SIG-M5 treated with dmso at 0.1 percent for 504 hours (cell line): ENCODE results near the gene PCDHGA10.
"Not testable (repeated sequence)": the region's sequence is repeated elsewhere in the genome, so short reads cannot be mapped to it uniquely, and the experiment has no call there.

Experiments used
- DNase-seq: peaks from one replicate; lab custom pipeline; 2025; ENCODE audit not compliant: unreplicated experiment; lab: John Stamatoyannopoulos, UW

The PCDHGA10 gene

DNA sequence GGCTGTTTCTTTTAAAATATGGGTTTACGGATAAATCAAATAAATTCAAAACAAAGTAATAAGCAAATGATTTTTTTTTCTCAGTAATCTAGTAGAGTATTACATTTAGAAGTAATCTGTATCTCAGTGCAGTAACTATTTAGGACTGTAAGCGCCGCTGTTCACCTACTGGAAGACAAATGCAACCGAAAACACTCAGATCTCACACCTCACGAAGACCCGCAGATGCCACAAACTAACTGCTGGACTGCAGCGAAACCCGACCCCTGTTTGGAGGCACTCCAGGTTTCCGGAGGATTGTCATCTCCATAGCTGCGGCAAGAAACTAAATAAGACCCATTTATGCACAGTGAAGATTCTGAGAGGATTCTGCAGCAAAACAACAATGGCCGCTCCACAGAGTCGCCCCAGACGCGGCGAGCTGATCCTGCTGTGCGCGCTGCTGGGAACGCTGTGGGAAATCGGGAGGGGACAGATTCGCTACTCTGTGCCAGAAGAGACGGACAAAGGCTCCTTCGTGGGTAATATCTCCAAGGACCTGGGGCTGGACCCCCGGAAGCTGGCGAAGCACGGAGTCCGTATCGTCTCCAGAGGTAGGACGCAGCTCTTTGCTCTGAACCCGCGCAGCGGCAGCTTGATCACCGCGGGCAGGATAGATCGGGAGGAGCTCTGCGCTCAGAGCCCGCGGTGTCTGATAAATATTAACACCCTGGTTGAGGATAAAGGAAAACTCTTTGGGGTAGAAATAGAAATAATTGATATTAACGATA lies 20.2 kb upstream of the PCDHGA10 start, which contains the start of gene PCDHGA8:
TSS of gene PCDHGA8 (plus strand) at position 205 of the 770 bp plus-strand sequence. CDS start at position 386, 181 bp downstream.
- no peak for DNase-seq

- DNase-seq, result no peak
Measured at GRCh38 chr5:141393267-141393666, 19.5 kb upstream of the PCDHGA10 start.

GRCh38 chr5:141394401-141395187 lies 18.2 kb upstream of the PCDHGA10 start:
- not testable (repeated sequence) for DNase-seq

GRCh38 chr5:141397756-141398551 lies 14.8 kb upstream of the PCDHGA10 start, which contains the start of gene PCDHGB5:
TSS of gene PCDHGB5 (plus strand) at chr5:141397947. CDS start at chr5:141398128, 181 bp downstream.
- DNase-seq, result not testable (repeated sequence)

DNA sequence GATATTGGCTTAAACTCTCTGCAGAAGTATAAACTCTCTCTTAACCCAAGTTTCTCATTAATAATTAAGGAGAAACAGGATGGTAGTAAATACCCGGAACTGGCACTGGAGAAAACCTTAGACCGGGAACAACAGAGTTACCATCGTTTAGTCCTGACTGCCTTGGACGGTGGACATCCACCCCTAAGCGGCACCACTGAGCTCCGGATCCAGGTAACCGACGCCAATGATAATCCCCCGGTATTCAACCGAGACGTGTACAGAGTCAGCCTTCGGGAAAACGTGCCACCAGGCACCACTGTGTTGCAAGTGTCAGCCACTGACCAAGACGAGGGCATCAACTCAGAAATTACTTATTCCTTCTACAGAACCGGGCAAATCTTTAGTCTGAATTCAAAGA lies 14.2 kb upstream of the PCDHGA10 start:
- no peak for DNase-seq

GRCh38 chr5:141399555-141400258 lies 13.1 kb upstream of the PCDHGA10 start:
- no peak for DNase-seq

- DNase-seq, result no peak
Measured at GRCh38 chr5:141402553-141403243, 10.1 kb upstream of the PCDHGA10 start, which contains the start of gene PCDHGA9. TSS of gene PCDHGA9 (plus strand) at chr5:141402778. CDS start at chr5:141402953, 175 bp downstream.

DNA sequence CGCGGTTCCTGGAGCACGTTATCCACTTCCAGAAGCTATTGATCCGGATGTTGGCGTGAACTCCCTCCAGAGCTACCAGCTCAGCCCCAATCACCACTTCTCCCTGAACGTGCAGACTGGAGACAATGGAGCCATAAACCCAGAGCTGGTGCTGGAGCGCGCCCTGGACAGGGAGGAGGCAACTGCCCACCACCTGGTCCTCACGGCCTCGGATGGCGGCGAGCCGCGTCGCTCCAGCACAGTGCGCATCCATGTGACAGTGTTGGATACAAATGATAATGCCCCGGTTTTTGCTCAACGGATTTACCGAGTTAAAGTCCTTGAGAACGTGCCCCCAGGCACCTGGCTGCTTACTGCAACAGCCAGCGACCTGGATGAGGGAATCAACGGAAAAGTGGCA lies 9.4 kb upstream of the PCDHGA10 start:
- DNase-seq, result no peak

GRCh38 chr5:141407790-141408505 lies 4.8 kb upstream of the PCDHGA10 start, which contains the start of gene PCDHGB6:
TSS of gene PCDHGB6 (plus strand) at chr5:141408021. CDS start at chr5:141408203, 182 bp downstream.
- DNase-seq, result not testable (repeated sequence)

- no peak for DNase-seq
Measured at GRCh38 chr5:141409598-141410306, 3.0 kb upstream of the PCDHGA10 start.

GRCh38 chr5:141411575-141411974 lies 1.2 kb upstream of the PCDHGA10 start:
- DNase-seq, result no peak

GRCh38 chr5:141413540-141414069 lies 818 bp downstream of the PCDHGA10 start:
- DNase-seq, result no peak

- not testable (repeated sequence) for DNase-seq
Measured at GRCh38 chr5:141414548-141415274, 1.9 kb downstream of the PCDHGA10 start.

DNA sequence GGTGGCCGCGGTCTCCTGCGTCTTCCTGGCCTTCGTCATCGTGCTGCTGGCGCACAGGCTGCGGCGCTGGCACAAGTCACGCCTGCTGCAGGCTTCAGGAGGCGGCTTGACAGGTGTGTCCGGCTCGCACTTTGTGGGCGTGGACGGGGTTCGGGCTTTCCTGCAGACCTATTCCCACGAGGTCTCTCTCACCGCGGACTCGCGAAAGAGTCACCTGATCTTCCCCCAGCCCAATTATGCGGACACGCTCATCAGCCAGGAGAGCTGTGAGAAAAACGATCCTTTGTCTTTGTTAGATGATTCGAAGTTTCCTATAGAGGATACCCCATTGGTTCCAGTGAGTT lies 2.5 kb downstream of the PCDHGA10 start:
- not testable (repeated sequence) for DNase-seq

DNA sequence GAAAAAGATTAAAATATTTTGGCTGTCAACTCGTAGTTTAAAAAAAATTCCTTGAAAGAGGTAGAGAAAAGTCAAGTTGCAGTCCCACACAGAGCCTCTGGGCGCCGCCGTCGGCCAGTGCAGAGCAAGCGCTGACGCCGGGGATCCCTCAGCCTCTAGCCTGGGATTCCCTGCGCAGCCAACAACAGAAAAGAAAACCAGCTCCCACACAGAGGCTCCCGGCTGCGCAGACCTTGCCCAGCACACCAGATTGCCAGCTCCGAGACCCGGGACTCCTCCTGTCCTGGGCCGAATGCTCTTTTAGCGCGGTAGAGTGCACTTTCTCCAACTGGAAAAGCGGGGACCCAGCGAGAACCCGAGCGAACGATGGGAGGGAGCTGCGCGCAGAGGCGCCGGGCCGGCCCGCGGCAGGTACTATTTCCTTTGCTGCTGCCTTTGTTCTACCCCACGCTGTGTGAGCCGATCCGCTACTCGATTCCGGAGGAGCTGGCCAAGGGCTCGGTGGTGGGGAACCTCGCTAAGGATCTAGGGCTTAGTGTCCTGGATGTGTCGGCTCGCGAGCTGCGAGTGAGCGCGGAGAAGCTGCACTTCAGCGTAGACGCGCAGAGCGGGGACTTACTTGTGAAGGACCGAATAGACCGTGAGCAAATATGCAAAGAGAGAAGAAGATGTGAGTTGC lies 4.8 kb downstream of the PCDHGA10 start, which contains the start of gene PCDHGB7:
TSS of gene PCDHGB7 (plus strand) at position 184 of the 679 bp plus-strand sequence. CDS start at position 367, 183 bp downstream.
- peak; percentile 13 for DNase-seq

DNA sequence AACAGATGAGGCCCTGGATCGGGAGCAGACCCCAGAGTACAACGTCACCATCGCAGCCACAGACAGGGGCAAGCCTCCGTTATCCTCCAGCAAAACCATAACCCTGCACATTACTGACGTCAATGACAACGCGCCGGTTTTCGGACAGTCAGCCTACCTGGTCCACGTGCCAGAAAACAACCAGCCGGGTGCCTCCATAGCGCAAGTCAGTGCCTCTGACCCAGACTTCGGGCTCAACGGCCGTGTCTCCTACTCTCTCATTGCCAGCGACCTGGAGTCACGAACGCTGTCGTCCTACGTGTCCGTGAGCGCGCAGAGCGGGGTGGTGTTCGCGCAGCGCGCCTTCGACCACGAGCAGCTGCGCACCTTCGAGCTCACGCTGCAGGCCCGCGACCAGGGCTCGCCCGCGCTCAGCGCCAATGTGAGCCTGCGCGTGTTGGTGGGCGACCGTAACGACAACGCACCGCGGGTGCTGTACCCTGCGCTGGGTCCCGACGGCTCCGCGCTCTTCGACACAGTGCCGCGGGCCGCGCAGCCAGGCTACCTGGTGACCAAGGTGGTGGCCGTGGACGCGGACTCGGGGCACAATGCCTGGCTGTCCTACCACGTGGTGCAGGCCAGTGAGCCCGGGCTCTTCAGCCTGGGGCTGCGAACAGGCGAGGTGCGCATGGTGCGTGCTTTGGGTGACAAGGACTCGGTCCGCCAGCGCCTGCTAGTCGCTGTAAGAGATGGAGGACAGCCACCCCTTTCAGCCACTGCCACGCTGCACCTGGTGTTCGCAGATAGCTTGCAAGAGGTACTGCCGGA lies 6.5 kb downstream of the PCDHGA10 start:
- no peak for DNase-seq
